Gastrocnemius medialis (tissue), 4 donors: ENCODE measurements around the gene RREB1.

ENCODE experiments used
- CTCF ChIP-seq, 5 experiments: fragments of 450-650 bp in 3 of 5; fragments of 200-600 bp in 2 of 5; sonication (generic) in 2 of 5; IDR thresholded peaks in 4 of 5; conservative IDR thresholded peaks in 1 of 5; 1 replicate in 4 of 5; 2 replicates in 1 of 5; pipeline ENCODE4 v1.5.1; 2016 to 2019; ENCODE audit warnings: antibody characterized with exemption in 5 of 5, mild to moderate bottlenecking in 3 of 5, moderate library complexity in 3 of 5
- POLR2A ChIP-seq, 2 donors: fragments of 450-650 bp; IDR thresholded peaks; one replicate each; pipeline ENCODE4 v1.6.1; 2017; ENCODE audit warnings: antibody characterized with exemption in 2 of 2, mild to moderate bottlenecking in 2 of 2, moderate library complexity in 2 of 2

DNA sequence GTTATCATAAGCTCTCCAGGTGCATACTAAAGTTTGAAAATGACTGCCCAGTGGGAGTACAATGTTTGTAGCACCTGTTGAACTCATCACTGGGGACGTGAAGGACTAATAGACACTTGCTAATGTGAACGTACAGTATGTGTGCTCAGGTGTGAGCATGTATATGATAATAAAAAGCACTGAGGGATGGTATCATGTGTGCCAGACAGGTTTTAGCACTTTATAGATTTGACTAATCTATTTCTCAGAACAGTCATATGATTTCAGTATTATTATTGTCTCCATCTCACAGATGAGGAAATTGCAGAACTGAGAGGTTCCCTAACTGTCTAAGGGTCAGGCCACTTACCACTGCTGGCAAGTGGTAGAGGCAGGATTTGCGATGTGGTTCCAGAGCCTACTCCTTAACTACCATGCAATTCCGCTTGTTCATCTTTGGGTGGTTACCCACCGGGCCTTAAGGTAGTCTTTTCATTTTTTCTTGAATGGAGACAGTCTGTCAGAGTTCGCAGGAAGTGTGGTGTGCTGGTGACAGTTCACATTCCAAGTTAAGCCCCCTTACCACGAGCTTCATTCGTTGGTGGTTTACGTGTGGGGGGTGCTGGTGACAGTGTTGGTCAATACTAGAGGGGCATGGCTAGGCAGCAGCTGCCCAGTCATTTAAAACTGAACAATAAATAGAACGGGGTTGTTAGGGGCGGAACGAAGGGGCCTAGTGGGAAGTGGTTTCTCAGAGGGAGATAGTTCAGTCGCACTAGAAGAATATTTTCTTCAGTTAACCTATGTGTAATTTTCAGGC, 46.8 kb downstream of the RREB1 start:
- no peak for TF ChIP-seq CTCF (IDR thresholded peaks at IDR 0.05 in 4 of 5, conservative IDR thresholded peaks at IDR 0.05 in 1 of 5)
- no peak for TF ChIP-seq POLR2A (IDR thresholded peaks at IDR 0.05)
